Measurements from ENCODE around the gene EYA2. TPM values are rescaled to one million over a fixed set of nuclear protein-coding genes. Genes with fewer than 3 reads are reported as not detected.

Gene EYA2
- total and polyA plus RNA-seq, 2 experiments from 2014 or later, result 1.4 to 2.0 TPM

- TF ChIP-seq CTCF (IDR thresholded peaks at IDR 0.05; ENCODE audit: poor library complexity) (no peak), EZH2 (IDR thresholded peaks at IDR 0.05; ENCODE audit: borderline replicate concordance) (no peak), EZH2phosphoT487 (IDR thresholded peaks at IDR 0.05; ENCODE audit: low read depth, severe bottlenecking, unreplicated experiment) (no peak)
- no peaks in the 10 kb centered on the region for H3K27me3 ChIP-seq
- H3K4me3 ChIP-seq, result no peak overlapping the region
- H3K4me1 ChIP-seq (ENCODE audit: insufficient read depth), result no peaks in the 10 kb centered on the region
- 74% methylated on average over 4 of the region's 4 CpGs for WGBS (ENCODE audit: low lambda C conversion rate, missing lambda C conversion rate)
- H3K9me2 ChIP-seq (replicated peaks; ENCODE audit: insufficient read depth), result no peaks in the 10 kb centered on the region
- H3K79me2 ChIP-seq, result no peaks in the 10 kb centered on the region
- no peak for DNase-seq (ENCODE audit: low spot score)
- H3K9me3 ChIP-seq (ENCODE audit: low read depth), result no peaks in the 10 kb centered on the region
- H3K27ac ChIP-seq, result no peak overlapping the region
- no peaks in the 10 kb centered on the region for H4K20me1 ChIP-seq (ENCODE audit: insufficient read depth, poor library complexity, severe bottlenecking)
- no peak overlapping the region for H2AFZ ChIP-seq
- no peaks in the 10 kb centered on the region for H3K36me3 ChIP-seq (replicated peaks; ENCODE audit: insufficient read depth, low read depth)
- H3K4me2 ChIP-seq, result no peak overlapping the region
These were observed 42.3 kb upstream of the EYA2 start for GRCh38 chr20:46852313-46852712.

- Histone ChIP-seq H3K4me3 (no peak overlapping the region), H3K4me2 (no peak overlapping the region), H3K79me2 (no peaks in the 10 kb centered on the region), H3K4me1 (ENCODE audit: insufficient read depth) (no peaks in the 10 kb centered on the region), H3K27ac (no peak overlapping the region), H2AFZ (no peak overlapping the region), H3K9me2 (replicated peaks; ENCODE audit: insufficient read depth) (no peaks in the 10 kb centered on the region), H4K20me1 (ENCODE audit: insufficient read depth, poor library complexity, severe bottlenecking) (no peaks in the 10 kb centered on the region), H3K9me3 (ENCODE audit: low read depth) (no peaks in the 10 kb centered on the region), H3K36me3 (replicated peaks; ENCODE audit: insufficient read depth, low read depth) (no peaks in the 10 kb centered on the region), H3K27me3 (no peaks in the 10 kb centered on the region)
- TF ChIP-seq CTCF (IDR thresholded peaks at IDR 0.05; ENCODE audit: poor library complexity), result no peak
- TF ChIP-seq EZH2 (IDR thresholded peaks at IDR 0.05; ENCODE audit: borderline replicate concordance), result no peak
- TF ChIP-seq EZH2phosphoT487 (IDR thresholded peaks at IDR 0.05; ENCODE audit: low read depth, severe bottlenecking, unreplicated experiment), result no peak
- 96% methylated on average over 10 of the region's 10 CpGs for WGBS (ENCODE audit: low lambda C conversion rate, missing lambda C conversion rate)
- no peak for DNase-seq (ENCODE audit: low spot score)
These were observed 40.7 kb upstream of the EYA2 start for GRCh38 chr20:46853926-46854325.

GRCh38 chr20:46857061-46857831 is 37.4 kb upstream of the EYA2 start:
- DNase-seq (ENCODE audit: low spot score), result no peak
- WGBS (ENCODE audit: low lambda C conversion rate, missing lambda C conversion rate), result 67% methylated on average over 6 of the region's 6 CpGs

More at GRCh38 chr20:46857061-46857831, 37.4 kb upstream of the EYA2 start:
- H3K27me3 ChIP-seq, result no peaks in the 10 kb centered on the region
- H3K9me2 ChIP-seq (replicated peaks; ENCODE audit: insufficient read depth), result no peaks in the 10 kb centered on the region
- no peaks in the 10 kb centered on the region for H3K4me1 ChIP-seq (ENCODE audit: insufficient read depth)
- no peak overlapping the region for H3K4me3 ChIP-seq
- H4K20me1 ChIP-seq (ENCODE audit: insufficient read depth, poor library complexity, severe bottlenecking), result no peaks in the 10 kb centered on the region
- H3K27ac ChIP-seq, result no peak overlapping the region
- H3K4me2 ChIP-seq, result no peak overlapping the region
- H3K36me3 ChIP-seq (replicated peaks; ENCODE audit: insufficient read depth, low read depth), result no peaks in the 10 kb centered on the region
- H3K79me2 ChIP-seq, result no peaks in the 10 kb centered on the region
- no peak overlapping the region for H2AFZ ChIP-seq
- no peaks in the 10 kb centered on the region for H3K9me3 ChIP-seq (ENCODE audit: low read depth)
- TF ChIP-seq EZH2 (IDR thresholded peaks at IDR 0.05; ENCODE audit: borderline replicate concordance) (no peak), CTCF (IDR thresholded peaks at IDR 0.05; ENCODE audit: poor library complexity) (no peak), EZH2phosphoT487 (IDR thresholded peaks at IDR 0.05; ENCODE audit: low read depth, severe bottlenecking, unreplicated experiment) (no peak)

Measured in hepatocyte (in vitro differentiated cells).